ENCODE data around the gene PPP2CA.
"Not testable (repeated sequence)": the region's sequence is repeated elsewhere in the genome, so short reads cannot be mapped to it uniquely, and the experiment has no call there.

PPP2CA gene

GRCh38 chr5:134255418-134256150 is 29.7 kb upstream of the PPP2CA start:
- no peaks in the 10 kb centered on the region for H3K9me2 ChIP-seq (replicated peaks; ENCODE audit: low read depth, low read length)
- no peak overlapping the region for H3K4me2 ChIP-seq (ENCODE audit: low read depth, low read length, poor library complexity, severe bottlenecking)
- no peaks in the 10 kb centered on the region for H4K20me1 ChIP-seq (ENCODE audit: insufficient read depth, low read length, poor library complexity, severe bottlenecking)
- TF ChIP-seq CTCF (conservative IDR thresholded peaks at IDR 0.05; ENCODE audit: low read length) (no peak), EZH2phosphoT487 (IDR thresholded peaks at IDR 0.05; ENCODE audit: borderline replicate concordance) (no peak)
- no peaks in the 10 kb centered on the region for H3K4me1 ChIP-seq (ENCODE audit: insufficient read depth, low read length, poor library complexity, severe bottlenecking)
- no peak overlapping the region for H3K9ac ChIP-seq (ENCODE audit: low read depth, low read length, poor library complexity, severe bottlenecking)
- H3K79me2 ChIP-seq (ENCODE audit: insufficient read depth, low read length), result no peaks in the 10 kb centered on the region
- no peak overlapping the region for H2AFZ ChIP-seq (ENCODE audit: low read length)
- no peaks in the 10 kb centered on the region for H3F3A ChIP-seq (ENCODE audit: low read depth)
- no peaks in the 10 kb centered on the region for H3K9me3 ChIP-seq (ENCODE audit: insufficient read depth, low read depth, low read length)
- no peak overlapping the region for H3K4me3 ChIP-seq (ENCODE audit: low read length, poor library complexity, severe bottlenecking)
- H3K27me3 ChIP-seq (ENCODE audit: insufficient read depth, low read length, poor library complexity, severe bottlenecking), result no peaks in the 10 kb centered on the region
- H3K36me3 ChIP-seq (ENCODE audit: insufficient read depth, low read length), result no peaks in the 10 kb centered on the region

GRCh38 chr5:134253368-134254153 is 27.7 kb upstream of the PPP2CA start:
- not testable (repeated sequence) for H3K27me3 ChIP-seq (ENCODE audit: insufficient read depth, low read length, poor library complexity, severe bottlenecking); H3K79me2 ChIP-seq (ENCODE audit: insufficient read depth, low read length); H3K36me3 ChIP-seq (ENCODE audit: insufficient read depth, low read length); H3K9me2 ChIP-seq (replicated peaks; ENCODE audit: low read depth, low read length); H2AFZ ChIP-seq (ENCODE audit: low read length); H3K9me3 ChIP-seq (ENCODE audit: insufficient read depth, low read depth, low read length); H3F3A ChIP-seq (ENCODE audit: low read depth); H3K4me2 ChIP-seq (ENCODE audit: low read depth, low read length, poor library complexity, severe bottlenecking); H4K20me1 ChIP-seq (ENCODE audit: insufficient read depth, low read length, poor library complexity, severe bottlenecking); H3K4me3 ChIP-seq (ENCODE audit: low read length, poor library complexity, severe bottlenecking); H3K4me1 ChIP-seq (ENCODE audit: insufficient read depth, low read length, poor library complexity, severe bottlenecking); H3K9ac ChIP-seq (ENCODE audit: low read depth, low read length, poor library complexity, severe bottlenecking)

GRCh38 chr5:134252671-134253070 is 26.8 kb upstream of the PPP2CA start:
- Histone ChIP-seq H3K9me3 (ENCODE audit: insufficient read depth, low read depth, low read length) (no peaks in the 10 kb centered on the region), H3K4me3 (ENCODE audit: low read length, poor library complexity, severe bottlenecking) (no peak overlapping the region), H3K9ac (ENCODE audit: low read depth, low read length, poor library complexity, severe bottlenecking) (no peak overlapping the region), H3K79me2 (ENCODE audit: insufficient read depth, low read length) (no peaks in the 10 kb centered on the region), H2AFZ (ENCODE audit: low read length) (no peak overlapping the region), H3F3A (ENCODE audit: low read depth) (no peaks in the 10 kb centered on the region), H3K27me3 (ENCODE audit: insufficient read depth, low read length, poor library complexity, severe bottlenecking) (no peaks in the 10 kb centered on the region), H3K4me1 (ENCODE audit: insufficient read depth, low read length, poor library complexity, severe bottlenecking) (no peaks in the 10 kb centered on the region), H4K20me1 (ENCODE audit: insufficient read depth, low read length, poor library complexity, severe bottlenecking) (no peaks in the 10 kb centered on the region), H3K36me3 (ENCODE audit: insufficient read depth, low read length) (no peaks in the 10 kb centered on the region), H3K9me2 (replicated peaks; ENCODE audit: low read depth, low read length) (no peaks in the 10 kb centered on the region), H3K4me2 (ENCODE audit: low read depth, low read length, poor library complexity, severe bottlenecking) (no peak overlapping the region)
- TF ChIP-seq CTCF (conservative IDR thresholded peaks at IDR 0.05; ENCODE audit: low read length) (no peak), EZH2phosphoT487 (IDR thresholded peaks at IDR 0.05; ENCODE audit: borderline replicate concordance) (no peak)
